Measurements from ENCODE around the gene BSN.

BSN gene

DNA sequence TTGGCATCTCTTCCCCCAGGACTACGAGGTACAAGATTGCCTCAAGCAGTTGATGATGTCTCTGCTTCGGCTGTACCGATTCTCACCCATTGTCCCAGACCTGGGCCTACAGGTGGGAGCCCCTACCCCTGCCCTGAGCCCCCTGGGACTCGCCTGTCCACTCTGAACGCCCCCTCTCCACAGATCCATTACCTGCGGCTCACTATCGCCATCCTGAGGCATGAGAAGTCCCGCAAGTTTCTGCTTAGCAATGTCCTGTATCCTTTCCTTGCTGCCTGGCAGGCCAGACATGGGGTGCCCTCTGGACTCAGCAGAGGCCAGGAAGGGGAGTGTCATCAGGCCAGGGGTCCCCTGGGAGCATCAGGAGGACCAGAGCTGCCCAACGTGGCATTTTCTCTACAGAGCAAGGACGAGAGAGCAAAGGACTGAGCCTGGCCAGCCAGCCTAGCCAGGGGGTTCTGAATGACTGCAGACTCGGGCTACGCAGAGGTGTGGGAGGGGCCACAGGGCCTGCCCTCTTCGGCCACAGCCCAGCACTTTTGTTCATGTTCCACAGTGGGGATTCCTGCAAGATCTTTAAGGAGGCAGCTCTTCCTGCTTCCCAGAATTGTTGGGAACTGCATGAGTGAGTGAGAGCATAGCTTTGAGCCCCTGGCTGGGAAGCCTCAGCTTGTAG lies 146.3 kb downstream of the BSN start:
- Histone ChIP-seq H3K9ac (ENCODE audit: low read depth in 1 of 2, low read length in 2 of 2) (no peak overlapping the region), H3K27ac (ENCODE audit: low read depth, low read length) (no peak overlapping the region), H3K36me3 (ENCODE audit: control insufficient read depth in 1 of 2, insufficient read depth in 2 of 2, low read length in 2 of 2) (peaks cover 49 to 72% of the 10 kb centered on the region in 2 donors), H3K4me1 (ENCODE audit: control insufficient read depth in 1 of 2, insufficient read depth in 2 of 2, low read length in 2 of 2) (no peaks in the 10 kb centered on the region), H3K9me3 (ENCODE audit: control insufficient read depth in 1 of 2, low read length in 2 of 2) (no peaks in the 10 kb centered on the region), H3K4me3 (ENCODE audit: low read depth in 1 of 2, low read length in 2 of 2) (no peak overlapping the region), H3K27me3 (ENCODE audit: control insufficient read depth in 1 of 2, insufficient read depth in 2 of 2, low read length in 2 of 2) (no peaks in the 10 kb centered on the region)

DNA sequence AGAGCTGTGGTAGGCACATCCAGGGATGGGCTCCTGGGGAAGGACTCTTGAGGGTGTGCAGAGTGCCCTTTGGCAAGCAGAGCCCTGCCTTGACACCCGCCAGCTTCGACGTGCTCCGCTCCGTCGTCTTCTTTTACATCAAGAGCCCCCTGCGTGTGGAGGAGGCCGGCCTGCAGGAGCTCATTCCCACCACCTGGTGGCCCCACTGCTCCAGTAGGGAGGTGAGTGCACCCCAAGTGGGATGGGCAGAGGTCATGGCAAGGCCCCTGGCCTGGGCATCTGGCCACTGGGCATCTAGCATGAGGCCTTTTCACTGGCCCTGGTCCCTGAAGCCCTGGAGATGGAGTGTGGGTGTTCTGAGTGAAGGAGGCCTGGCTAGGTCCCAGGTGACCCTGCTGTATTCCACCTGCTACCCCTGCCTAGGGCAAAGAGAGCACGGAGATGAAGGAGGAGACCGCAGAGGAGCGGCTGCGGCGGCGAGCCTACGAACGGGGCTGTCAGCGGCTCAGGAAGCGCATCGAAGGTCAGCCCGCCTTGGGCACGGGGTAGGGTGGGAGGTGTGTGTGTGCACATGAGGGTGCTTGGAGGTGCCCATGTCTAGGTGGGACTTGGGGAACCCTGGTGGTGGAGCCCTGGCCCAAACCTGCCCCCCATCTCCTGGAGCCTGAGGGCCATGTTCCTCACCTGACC lies 147.3 kb downstream of the BSN start:
- H3K9me3 ChIP-seq (ENCODE audit: control insufficient read depth in 1 of 2, low read length in 2 of 2), result no peaks in the 10 kb centered on the region
- H3K36me3 ChIP-seq (ENCODE audit: control insufficient read depth in 1 of 2, insufficient read depth in 2 of 2, low read length in 2 of 2), result peaks cover 49 to 82% of the 10 kb centered on the region in 2 donors
- no peak overlapping the region for H3K9ac ChIP-seq (ENCODE audit: low read depth in 1 of 2, low read length in 2 of 2)
- no peak overlapping the region for H3K4me3 ChIP-seq (ENCODE audit: low read depth in 1 of 2, low read length in 2 of 2)
- H3K4me1 ChIP-seq (ENCODE audit: control insufficient read depth in 1 of 2, insufficient read depth in 2 of 2, low read length in 2 of 2), result no peaks in the 10 kb centered on the region
- H3K27ac ChIP-seq (ENCODE audit: low read depth, low read length), result no peak overlapping the region
- no peaks in the 10 kb centered on the region for H3K27me3 ChIP-seq (ENCODE audit: control insufficient read depth in 1 of 2, insufficient read depth in 2 of 2, low read length in 2 of 2)

DNA sequence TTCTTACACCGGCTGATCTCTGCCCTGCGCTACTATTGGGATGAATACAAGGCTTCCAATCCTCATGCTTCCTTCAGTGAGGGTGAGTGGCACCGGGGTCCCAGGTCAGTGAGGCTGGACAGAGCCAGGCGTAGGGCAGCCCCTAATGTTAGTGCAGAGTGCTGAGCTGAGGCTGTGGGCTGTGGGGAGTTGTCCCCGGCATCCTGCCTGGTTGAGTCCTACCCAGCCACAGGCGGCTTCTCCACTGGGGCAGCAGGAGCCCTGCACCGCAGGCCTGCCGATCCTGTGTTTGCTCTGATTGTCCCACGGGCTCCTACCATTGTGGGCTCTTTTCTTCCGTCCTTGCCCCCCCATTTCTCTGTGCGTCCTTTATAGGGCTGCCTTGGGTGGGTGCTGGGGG lies 148.4 kb downstream of the BSN start:
- peaks cover 45 to 84% of the 10 kb centered on the region in 2 donors for H3K36me3 ChIP-seq (ENCODE audit: control insufficient read depth in 1 of 2, insufficient read depth in 2 of 2, low read length in 2 of 2)
- no peak overlapping the region for H3K27ac ChIP-seq (ENCODE audit: low read depth, low read length)

DNA sequence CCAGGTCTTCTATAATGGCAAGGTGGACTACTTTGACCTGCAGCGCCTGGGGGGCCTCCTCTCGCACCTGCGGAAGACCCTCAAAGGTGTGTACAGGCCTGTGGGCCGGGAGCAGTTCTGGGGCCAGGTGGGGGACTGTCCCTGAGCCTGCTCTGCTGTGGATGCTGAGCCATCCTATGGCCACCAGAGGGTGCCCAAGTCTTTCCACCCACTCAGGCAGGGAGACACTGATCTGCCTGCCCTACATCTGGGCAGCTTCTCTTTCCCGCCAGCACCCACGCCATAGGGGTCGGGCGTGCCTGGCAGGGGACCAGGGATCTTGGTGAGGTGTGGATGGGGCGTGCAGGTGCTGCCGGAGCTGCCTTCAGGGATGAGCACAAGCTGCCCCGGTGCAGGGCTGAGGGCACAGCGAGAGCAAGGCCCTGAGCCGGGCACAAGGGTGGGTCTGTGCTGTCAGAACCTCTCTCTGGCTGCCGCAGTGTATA lies 149.2 kb downstream of the BSN start:
- Histone ChIP-seq H3K36me3 (ENCODE audit: control insufficient read depth in 1 of 2, insufficient read depth in 2 of 2, low read length in 2 of 2) (peaks cover 49 to 82% of the 10 kb centered on the region in 2 donors), H3K4me1 (ENCODE audit: control insufficient read depth in 1 of 2, insufficient read depth in 2 of 2, low read length in 2 of 2) (no peaks in the 10 kb centered on the region), H3K9me3 (ENCODE audit: control insufficient read depth in 1 of 2, low read length in 2 of 2) (no peaks in the 10 kb centered on the region), H3K9ac (ENCODE audit: low read depth in 1 of 2, low read length in 2 of 2) (no peak overlapping the region), H3K27ac (ENCODE audit: low read depth, low read length) (no peak overlapping the region), H3K4me3 (ENCODE audit: low read depth in 1 of 2, low read length in 2 of 2) (no peak overlapping the region), H3K27me3 (ENCODE audit: control insufficient read depth in 1 of 2, insufficient read depth in 2 of 2, low read length in 2 of 2) (no peaks in the 10 kb centered on the region)

More for the DNA sequence above, 148.4 kb downstream of the BSN start:
- Histone ChIP-seq H3K27me3 (ENCODE audit: control insufficient read depth in 1 of 2, insufficient read depth in 2 of 2, low read length in 2 of 2) (no peaks in the 10 kb centered on the region), H3K9me3 (ENCODE audit: control insufficient read depth in 1 of 2, low read length in 2 of 2) (no peaks in the 10 kb centered on the region), H3K4me3 (ENCODE audit: low read depth in 1 of 2, low read length in 2 of 2) (no peak overlapping the region), H3K9ac (ENCODE audit: low read depth in 1 of 2, low read length in 2 of 2) (no peak overlapping the region), H3K4me1 (ENCODE audit: control insufficient read depth in 1 of 2, insufficient read depth in 2 of 2, low read length in 2 of 2) (no peaks in the 10 kb centered on the region)

DNA sequence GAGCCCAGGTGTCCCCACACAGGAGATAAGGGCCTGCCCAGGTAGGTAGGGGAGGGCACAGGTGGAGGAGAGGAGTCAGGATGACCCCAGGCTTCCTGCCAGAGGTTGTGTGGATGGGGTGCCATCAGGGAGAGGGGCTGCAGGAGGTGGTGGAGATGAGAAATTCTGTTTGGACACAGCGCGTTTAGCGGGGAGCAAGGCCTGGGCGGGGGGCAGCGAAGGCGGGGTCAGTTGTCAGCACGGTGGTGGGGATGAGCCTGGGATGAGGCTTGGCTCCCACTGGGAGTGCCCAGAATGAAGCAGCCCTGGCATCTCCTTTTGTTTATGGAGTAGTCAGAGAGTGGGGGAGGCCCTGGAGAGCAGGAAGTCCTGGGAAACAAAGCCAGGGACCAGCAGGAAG lies 149.7 kb downstream of the BSN start:
- Histone ChIP-seq H3K36me3 (ENCODE audit: control insufficient read depth in 1 of 2, insufficient read depth in 2 of 2, low read length in 2 of 2) (peaks cover 49 to 80% of the 10 kb centered on the region in 2 donors), H3K27me3 (ENCODE audit: control insufficient read depth in 1 of 2, insufficient read depth in 2 of 2, low read length in 2 of 2) (no peaks in the 10 kb centered on the region), H3K9ac (ENCODE audit: low read depth in 1 of 2, low read length in 2 of 2) (no peak overlapping the region)

DNA sequence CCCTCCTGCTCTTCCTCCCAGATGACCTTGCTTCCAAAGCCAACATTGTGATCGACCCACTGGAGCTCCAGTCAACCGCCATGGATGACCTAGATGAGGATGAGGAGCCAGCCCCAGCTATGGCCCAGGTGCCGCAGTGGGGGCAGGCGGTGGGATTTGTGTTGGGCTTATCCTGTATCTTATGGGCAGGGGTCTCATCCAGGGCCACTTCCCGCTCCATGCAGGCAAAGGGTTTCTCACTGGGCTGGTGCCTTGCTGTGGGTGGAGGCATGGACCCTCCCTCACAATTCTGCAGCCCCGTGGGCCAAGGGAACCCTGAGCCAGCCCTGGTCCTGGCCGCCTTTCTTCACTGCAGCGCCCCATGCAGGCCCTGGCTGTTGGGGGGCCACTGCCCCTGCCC lies 150.4 kb downstream of the BSN start:
- no peak overlapping the region for H3K9ac ChIP-seq (ENCODE audit: low read depth in 1 of 2, low read length in 2 of 2)
- H3K27me3 ChIP-seq (ENCODE audit: control insufficient read depth in 1 of 2, insufficient read depth in 2 of 2, low read length in 2 of 2), result no peaks in the 10 kb centered on the region
- no peak overlapping the region for H3K4me3 ChIP-seq (ENCODE audit: low read depth in 1 of 2, low read length in 2 of 2)
- peaks cover 48 to 74% of the 10 kb centered on the region in 2 donors for H3K36me3 ChIP-seq (ENCODE audit: control insufficient read depth in 1 of 2, insufficient read depth in 2 of 2, low read length in 2 of 2)
- no peaks in the 10 kb centered on the region for H3K9me3 ChIP-seq (ENCODE audit: control insufficient read depth in 1 of 2, low read length in 2 of 2)
- no peak overlapping the region for H3K27ac ChIP-seq (ENCODE audit: low read depth, low read length)
- no peaks in the 10 kb centered on the region for H3K4me1 ChIP-seq (ENCODE audit: control insufficient read depth in 1 of 2, insufficient read depth in 2 of 2, low read length in 2 of 2)

More for the DNA sequence above, 149.7 kb downstream of the BSN start:
- no peak overlapping the region for H3K4me3 ChIP-seq (ENCODE audit: low read depth in 1 of 2, low read length in 2 of 2)
- H3K4me1 ChIP-seq (ENCODE audit: control insufficient read depth in 1 of 2, insufficient read depth in 2 of 2, low read length in 2 of 2), result no peaks in the 10 kb centered on the region
- no peaks in the 10 kb centered on the region for H3K9me3 ChIP-seq (ENCODE audit: control insufficient read depth in 1 of 2, low read length in 2 of 2)
- H3K27ac ChIP-seq (ENCODE audit: low read depth, low read length), result no peak overlapping the region

DNA sequence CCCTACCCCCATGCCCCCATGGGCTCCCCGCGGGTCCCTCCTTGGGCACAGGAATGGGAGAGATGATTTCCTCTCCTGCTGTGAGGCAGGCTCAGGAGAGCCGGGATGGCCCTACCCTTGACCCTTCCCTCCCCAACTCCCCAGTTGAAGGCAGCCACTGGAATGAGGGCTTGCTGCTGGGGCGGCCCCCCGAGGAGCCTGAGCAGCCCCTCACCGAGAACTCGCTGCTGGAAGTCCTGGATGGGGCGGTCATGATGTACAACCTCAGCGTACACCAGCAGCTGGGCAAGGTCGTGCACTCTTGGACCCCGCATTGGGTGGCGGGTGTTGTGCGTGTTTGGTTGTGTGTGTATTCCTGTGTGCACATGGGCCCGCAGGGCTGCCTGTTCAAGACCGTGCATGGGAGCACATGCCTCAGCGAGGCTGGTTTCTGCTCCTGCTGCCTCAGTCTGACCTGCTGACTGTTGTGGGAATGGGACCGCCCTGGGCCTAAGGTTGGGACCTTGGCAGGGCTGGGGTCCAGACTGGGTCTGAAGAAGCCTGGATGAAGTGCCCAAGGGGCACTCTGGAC lies 151.2 kb downstream of the BSN start:
- Histone ChIP-seq H3K4me1 (ENCODE audit: control insufficient read depth in 1 of 2, insufficient read depth in 2 of 2, low read length in 2 of 2) (no peaks in the 10 kb centered on the region), H3K27me3 (ENCODE audit: control insufficient read depth in 1 of 2, insufficient read depth in 2 of 2, low read length in 2 of 2) (no peaks in the 10 kb centered on the region), H3K36me3 (ENCODE audit: control insufficient read depth in 1 of 2, insufficient read depth in 2 of 2, low read length in 2 of 2) (peaks cover 41 to 65% of the 10 kb centered on the region in 2 donors), H3K27ac (ENCODE audit: low read depth, low read length) (no peak overlapping the region), H3K9me3 (ENCODE audit: control insufficient read depth in 1 of 2, low read length in 2 of 2) (no peaks in the 10 kb centered on the region), H3K4me3 (ENCODE audit: low read depth in 1 of 2, low read length in 2 of 2) (no peak overlapping the region), H3K9ac (ENCODE audit: low read depth in 1 of 2, low read length in 2 of 2) (no peak overlapping the region)

DNA sequence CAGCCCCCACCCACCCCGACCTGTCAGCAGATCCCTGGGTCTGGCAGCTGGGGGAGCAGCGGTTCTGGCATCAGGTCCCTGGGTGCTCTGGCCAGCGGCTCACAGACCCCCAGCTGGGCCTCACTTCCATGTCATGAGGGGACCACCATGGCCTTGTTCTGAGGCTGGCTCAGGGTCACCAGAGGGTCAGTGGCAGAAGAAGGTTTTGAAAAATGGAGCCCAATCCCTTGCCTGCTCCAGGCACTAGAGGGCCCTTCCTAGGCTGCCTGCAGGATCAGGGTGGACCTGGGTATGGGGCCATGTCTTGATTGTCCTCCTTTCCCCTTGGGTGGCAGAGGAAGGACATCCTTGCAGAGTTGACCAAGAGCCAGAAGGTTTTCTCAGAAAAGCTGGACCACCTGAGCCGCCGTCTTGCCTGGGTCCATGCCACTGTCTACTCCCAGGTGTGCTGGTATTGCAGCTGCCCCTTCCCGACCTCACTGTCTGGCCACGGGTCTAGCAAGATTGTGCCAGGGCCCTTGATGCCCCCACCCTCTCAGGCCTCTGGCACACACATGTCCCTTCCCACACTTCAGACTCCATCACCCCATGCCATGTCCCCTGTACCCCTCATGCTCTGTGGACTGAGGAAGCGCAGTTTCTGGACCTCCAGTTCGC lies 152.3 kb downstream of the BSN start:
- no peak overlapping the region for H3K9ac ChIP-seq (ENCODE audit: low read depth in 1 of 2, low read length in 2 of 2)
- no peak overlapping the region for H3K4me3 ChIP-seq (ENCODE audit: low read depth in 1 of 2, low read length in 2 of 2)
- no peak overlapping the region for H3K27ac ChIP-seq (ENCODE audit: low read depth, low read length)
- H3K36me3 ChIP-seq (ENCODE audit: control insufficient read depth in 1 of 2, insufficient read depth in 2 of 2, low read length in 2 of 2), result peaks cover 32 to 60% of the 10 kb centered on the region in 2 donors
- H3K27me3 ChIP-seq (ENCODE audit: control insufficient read depth in 1 of 2, insufficient read depth in 2 of 2, low read length in 2 of 2), result no peaks in the 10 kb centered on the region
- no peaks in the 10 kb centered on the region for H3K4me1 ChIP-seq (ENCODE audit: control insufficient read depth in 1 of 2, insufficient read depth in 2 of 2, low read length in 2 of 2)
- H3K9me3 ChIP-seq (ENCODE audit: control insufficient read depth in 1 of 2, low read length in 2 of 2), result no peaks in the 10 kb centered on the region

DNA sequence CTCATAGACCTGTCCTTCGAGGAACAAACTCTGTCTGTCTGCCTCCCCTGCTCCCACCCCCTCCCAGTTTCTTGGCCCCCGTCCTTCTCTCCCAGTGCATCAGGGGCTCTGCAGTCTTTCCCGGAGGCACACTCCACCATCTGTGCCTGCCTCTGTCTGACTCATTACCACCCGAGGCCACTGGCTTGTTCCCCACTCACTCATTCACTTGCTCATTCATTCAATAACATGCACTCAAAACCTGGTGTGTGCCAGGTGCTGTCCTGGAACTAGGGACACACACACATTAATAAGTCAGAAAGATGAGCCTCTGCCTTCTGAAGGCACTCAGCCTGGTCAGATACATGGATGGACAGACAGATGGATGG lies 152.8 kb downstream of the BSN start:
- H3K36me3 ChIP-seq (ENCODE audit: control insufficient read depth in 1 of 2, insufficient read depth in 2 of 2, low read length in 2 of 2), result peaks cover 27 to 59% of the 10 kb centered on the region in 2 donors
- H3K27ac ChIP-seq (ENCODE audit: low read depth, low read length), result no peak overlapping the region
- no peaks in the 10 kb centered on the region for H3K9me3 ChIP-seq (ENCODE audit: control insufficient read depth in 1 of 2, low read length in 2 of 2)
- H3K9ac ChIP-seq (ENCODE audit: low read depth in 1 of 2, low read length in 2 of 2), result no peak overlapping the region
- H3K4me3 ChIP-seq (ENCODE audit: low read depth in 1 of 2, low read length in 2 of 2), result no peak overlapping the region
- H3K4me1 ChIP-seq (ENCODE audit: control insufficient read depth in 1 of 2, insufficient read depth in 2 of 2, low read length in 2 of 2), result no peaks in the 10 kb centered on the region
- H3K27me3 ChIP-seq (ENCODE audit: control insufficient read depth in 1 of 2, insufficient read depth in 2 of 2, low read length in 2 of 2), result no peaks in the 10 kb centered on the region

DNA sequence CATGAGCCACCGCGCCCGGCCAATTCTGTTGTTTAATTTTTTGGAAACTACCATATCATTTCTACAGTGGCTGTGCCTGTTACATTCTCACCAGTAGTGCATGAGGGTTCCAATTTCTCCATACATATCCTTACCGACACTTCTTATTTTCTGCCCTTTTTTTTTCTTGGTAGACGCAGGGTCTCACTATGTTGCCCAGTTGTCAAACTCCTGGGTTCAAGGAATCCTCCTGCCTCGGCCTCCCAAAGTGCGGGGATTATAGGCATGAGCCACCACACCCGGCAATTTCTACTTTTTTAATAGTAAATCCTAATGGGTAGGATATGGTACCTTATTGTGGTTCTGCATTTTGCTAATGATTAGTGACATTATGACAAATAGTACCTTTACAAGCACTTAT lies 155.6 kb downstream of the BSN start:
- H3K9ac ChIP-seq (ENCODE audit: low read depth in 1 of 2, low read length in 2 of 2), result no peak overlapping the region
- no peaks in the 10 kb centered on the region for H3K4me1 ChIP-seq (ENCODE audit: control insufficient read depth in 1 of 2, insufficient read depth in 2 of 2, low read length in 2 of 2)
- no peak overlapping the region for H3K4me3 ChIP-seq (ENCODE audit: low read depth in 1 of 2, low read length in 2 of 2)
- peaks cover 14 to 54% of the 10 kb centered on the region in 2 donors for H3K36me3 ChIP-seq (ENCODE audit: control insufficient read depth in 1 of 2, insufficient read depth in 2 of 2, low read length in 2 of 2)
- no peak overlapping the region for H3K27ac ChIP-seq (ENCODE audit: low read depth, low read length)
- no peaks in the 10 kb centered on the region for H3K27me3 ChIP-seq (ENCODE audit: control insufficient read depth in 1 of 2, insufficient read depth in 2 of 2, low read length in 2 of 2)
- no peaks in the 10 kb centered on the region for H3K9me3 ChIP-seq (ENCODE audit: control insufficient read depth in 1 of 2, low read length in 2 of 2)

Measured in duodenal mucosa (tissue), 2 donors.